T-helper 2 cell treated with Interferon-gamma antibody and Interleukin-4, amounts not matched to agents 5 μg/mL and 100 μg/mL, for 36 hours (primary cell): ENCODE measurements around the gene TSEN34.
"Not testable (repeated sequence)": the region's sequence is repeated elsewhere in the genome, so short reads cannot be mapped to it uniquely, and the experiment has no call there.

Experiments
- DNase-seq: peaks from one replicate; pipeline ENCODE4 v3.0.0; 2021; ENCODE audit warnings: low spot score
- H3K27ac Mint-ChIP-seq: one replicate; pipeline ENCODE4 v1.8.0; 2021; ENCODE audit warnings: mild to moderate bottlenecking, mixed read lengths
- H3K27me3 Mint-ChIP-seq: one replicate; pipeline ENCODE4 v1.8.0; 2021; ENCODE audit warnings: low read depth, mixed read lengths
- H3K36me3 Mint-ChIP-seq: one replicate; pipeline ENCODE4 v1.8.0; 2021; ENCODE audit warnings: low read depth, mixed read lengths
- H3K4me1 Mint-ChIP-seq: one replicate; pipeline ENCODE4 v1.8.0; 2021; ENCODE audit warnings: low read depth, mixed read lengths
- H3K4me3 Mint-ChIP-seq: one replicate; pipeline ENCODE4 v1.8.0; 2022; ENCODE audit warnings: mild to moderate bottlenecking, moderate library complexity, mixed read lengths
- H3K9me3 Mint-ChIP-seq: one replicate; pipeline ENCODE4 v1.8.0; 2021; ENCODE audit warnings: mixed read lengths

The TSEN34 gene

GRCh38 chr19:54188215-54188871 lies 2.8 kb upstream of the TSEN34 start:
- Mint-ChIP-seq H3K27ac (peak overlapping the region; percentile 99), H3K4me1 (peaks cover 34% of the 10 kb centered on the region), H3K4me3 (peak overlapping the region; percentile 92)

GRCh38 chr19:54189145-54189734 lies 1.9 kb upstream of the TSEN34 start, which contains the start of gene MBOAT7:
TSS of gene MBOAT7 (minus strand) at chr19:54189580. CDS start at chr19:54188508, 1,072 bp downstream.
- H3K27me3 Mint-ChIP-seq = no peaks in the 10 kb centered on the region
- H3K4me1 Mint-ChIP-seq = peaks cover 34% of the 10 kb centered on the region
- DNase-seq = no peak
- H3K4me3 Mint-ChIP-seq = peak within 1 kb of the TSS; percentile 92
- no peaks in the 10 kb centered on the region for H3K9me3 Mint-ChIP-seq
- H3K36me3 Mint-ChIP-seq = peaks cover 24% of the 10 kb centered on the region
- peak within 1 kb of the TSS; percentile 99 for H3K27ac Mint-ChIP-seq

More at GRCh38 chr19:54188215-54188871, 2.8 kb upstream of the TSEN34 start:
- H3K36me3 Mint-ChIP-seq = peaks cover 26% of the 10 kb centered on the region
- H3K27me3 Mint-ChIP-seq = no peaks in the 10 kb centered on the region
- peak; percentile 80 for DNase-seq
- H3K9me3 Mint-ChIP-seq = no peaks in the 10 kb centered on the region

- Mint-ChIP-seq H3K36me3 (peaks cover 25% of the 10 kb centered on the region), H3K27ac (peak overlapping the region; percentile 99), H3K4me3 (peak overlapping the region; percentile 88), H3K27me3 (no peaks in the 10 kb centered on the region), H3K4me1 (peaks cover 34% of the 10 kb centered on the region), H3K9me3 (no peaks in the 10 kb centered on the region)
- DNase-seq = peak; percentile 100
Observed at GRCh38 chr19:54189735-54190502, 1.2 kb upstream of the TSEN34 start.

GRCh38 chr19:54190503-54191010 lies 551 bp upstream of the TSEN34 start:
- H3K27ac Mint-ChIP-seq = peak overlapping the region; percentile 99
- peak overlapping the region; percentile 88 for H3K4me3 Mint-ChIP-seq
- H3K9me3 Mint-ChIP-seq = no peaks in the 10 kb centered on the region
- peak; percentile 100 for DNase-seq
- peaks cover 32% of the 10 kb centered on the region for H3K4me1 Mint-ChIP-seq
- H3K27me3 Mint-ChIP-seq = no peaks in the 10 kb centered on the region
- peaks cover 24% of the 10 kb centered on the region for H3K36me3 Mint-ChIP-seq

- Mint-ChIP-seq H3K4me3 (peak overlapping the region; percentile 88), H3K27ac (peak overlapping the region; percentile 80), H3K4me1 (peaks cover 31% of the 10 kb centered on the region), H3K27me3 (no peaks in the 10 kb centered on the region), H3K9me3 (no peaks in the 10 kb centered on the region), H3K36me3 (peaks cover 18% of the 10 kb centered on the region)
- no peak for DNase-seq
Observed at GRCh38 chr19:54191811-54192453, 824 bp downstream of the TSEN34 start.

GRCh38 chr19:54193011-54193410 lies 1.9 kb downstream of the TSEN34 start:
- no peaks in the 10 kb centered on the region for H3K27me3 Mint-ChIP-seq
- H3K4me3 Mint-ChIP-seq = peak overlapping the region; percentile 4
- H3K9me3 Mint-ChIP-seq = no peaks in the 10 kb centered on the region
- no peak overlapping the region for H3K27ac Mint-ChIP-seq
- no peak for DNase-seq
- peaks cover 10% of the 10 kb centered on the region for H3K36me3 Mint-ChIP-seq
- H3K4me1 Mint-ChIP-seq = peaks cover 21% of the 10 kb centered on the region

- peaks cover 20% of the 10 kb centered on the region for H3K4me1 Mint-ChIP-seq
- H3K9me3 Mint-ChIP-seq, H3K27ac Mint-ChIP-seq, DNase-seq, H3K4me3 Mint-ChIP-seq, H3K27me3 Mint-ChIP-seq: not testable (repeated sequence)
- H3K36me3 Mint-ChIP-seq = peaks cover 10% of the 10 kb centered on the region
Observed at GRCh38 chr19:54194463-54194862, 3.4 kb downstream of the TSEN34 start.

- DNase-seq = no peak
- H3K4me3 Mint-ChIP-seq = no peak overlapping the region
- no peaks in the 10 kb centered on the region for H3K9me3 Mint-ChIP-seq
- peaks cover 26% of the 10 kb centered on the region for H3K4me1 Mint-ChIP-seq
- H3K27ac Mint-ChIP-seq = no peak overlapping the region
- peaks cover 18% of the 10 kb centered on the region for H3K36me3 Mint-ChIP-seq
- no peaks in the 10 kb centered on the region for H3K27me3 Mint-ChIP-seq
Observed at GRCh38 chr19:54196536-54196935, 5.4 kb downstream of the TSEN34 start.

GRCh38 chr19:54197121-54197520 lies 6.0 kb downstream of the TSEN34 start:
- Mint-ChIP-seq H3K27ac (no peak overlapping the region), H3K9me3 (no peaks in the 10 kb centered on the region), H3K4me3 (no peak overlapping the region), H3K27me3 (no peaks in the 10 kb centered on the region), H3K36me3 (peaks cover 24% of the 10 kb centered on the region), H3K4me1 (peaks cover 25% of the 10 kb centered on the region)
- no peak for DNase-seq

GRCh38 chr19:54199401-54199800 lies 8.3 kb downstream of the TSEN34 start:
- H3K9me3 Mint-ChIP-seq = no peaks in the 10 kb centered on the region
- no peak for DNase-seq
- H3K27ac Mint-ChIP-seq = peak overlapping the region; percentile 70
- peaks cover 33% of the 10 kb centered on the region for H3K4me1 Mint-ChIP-seq
- peak overlapping the region; percentile 81 for H3K4me3 Mint-ChIP-seq
- no peaks in the 10 kb centered on the region for H3K27me3 Mint-ChIP-seq
- H3K36me3 Mint-ChIP-seq = peaks cover 42% of the 10 kb centered on the region

GRCh38 chr19:54201172-54201701 lies 10.1 kb downstream of the TSEN34 start:
- peak overlapping the region; percentile 100 for H3K4me3 Mint-ChIP-seq
- peaks cover 48% of the 10 kb centered on the region for H3K4me1 Mint-ChIP-seq
- no peaks in the 10 kb centered on the region for H3K27me3 Mint-ChIP-seq
- DNase-seq = no peak
- H3K36me3 Mint-ChIP-seq = peaks cover 54% of the 10 kb centered on the region
- no peaks in the 10 kb centered on the region for H3K9me3 Mint-ChIP-seq
- peak overlapping the region; percentile 100 for H3K27ac Mint-ChIP-seq

GRCh38 chr19:54201980-54202379 lies 10.9 kb downstream of the TSEN34 start:
- no peak for DNase-seq
- Mint-ChIP-seq H3K4me1 (peaks cover 54% of the 10 kb centered on the region), H3K9me3 (no peaks in the 10 kb centered on the region), H3K4me3 (peak overlapping the region; percentile 100), H3K36me3 (peaks cover 61% of the 10 kb centered on the region), H3K27me3 (no peaks in the 10 kb centered on the region), H3K27ac (no peak overlapping the region)

GRCh38 chr19:54203151-54203611 lies 12.1 kb downstream of the TSEN34 start:
- peak overlapping the region; percentile 100 for H3K4me3 Mint-ChIP-seq
- peak overlapping the region; percentile 36 for H3K27ac Mint-ChIP-seq
- H3K36me3 Mint-ChIP-seq = peaks cover 73% of the 10 kb centered on the region

More at GRCh38 chr19:54203151-54203611, 12.1 kb downstream of the TSEN34 start:
- Mint-ChIP-seq H3K4me1 (peaks cover 65% of the 10 kb centered on the region), H3K9me3 (no peaks in the 10 kb centered on the region), H3K27me3 (no peaks in the 10 kb centered on the region)
- no peak for DNase-seq
